Common myeloid progenitor, CD34-positive (primary cell): ENCODE results near the gene COL10A1.

Experiments
- CTCF ChIA-PET: fragments of 350-600 bp; sonication (Branson Sonifier 250); formaldehyde crosslinking; loops from one replicate; lab custom pipeline; 2021; ENCODE audit warnings: antibody characterized with exemption; lab: Charles Lee
- POLR2A ChIA-PET: fragments of 350-600 bp; sonication (Branson Sonifier 250); formaldehyde crosslinking; loops from one replicate; lab custom pipeline; 2021; ENCODE audit warnings: antibody characterized with exemption; lab: Charles Lee
- DNase-seq, 3 donors: peaks; one replicate each; pipeline versions ENCODE4 v3.0.0 to v3.0.0-alpha.2; 2013
- H3K27ac ChIP-seq, 2 experiments: 1 replicate in 1 of 2; 2 replicates in 1 of 2; pipeline ENCODE4 v1.7.0; 2013; ENCODE audit warnings: inconsistent platforms in 2 of 2, low read length in 2 of 2, mild to moderate bottlenecking in 2 of 2, low read depth in 1 of 2, moderate library complexity in 1 of 2; ENCODE audit not compliant: severe bottlenecking in 2 of 2, insufficient read depth in 1 of 2, poor library complexity in 1 of 2
- H3K27me3 ChIP-seq, 5 experiments: replicated peaks in 2 of 5; 1 replicate in 3 of 5; 2 replicates in 2 of 5; pipeline versions ENCODE4 v1.6.1 to v1.7.0; 2013; ENCODE audit warnings: low read length in 4 of 5, mild to moderate bottlenecking in 2 of 5, moderate library complexity in 2 of 5, inconsistent platforms in 1 of 5; ENCODE audit not compliant: insufficient read depth in 5 of 5, control insufficient read depth in 4 of 5
- H3K36me3 ChIP-seq, 4 experiments: 1 replicate in 2 of 4; 2 replicates in 2 of 4; pipeline versions ENCODE4 v1.6.1 to v1.7.0; 2013; ENCODE audit warnings: low read length in 3 of 4, control low read depth in 1 of 4, mild to moderate bottlenecking in 1 of 4; ENCODE audit not compliant: control insufficient read depth in 4 of 4, insufficient read depth in 4 of 4
- H3K4me1 ChIP-seq, 4 experiments: 1 replicate in 3 of 4; 2 replicates in 1 of 4; pipeline versions ENCODE4 v1.6.1 to v1.7.1; 2013; ENCODE audit warnings: low read length in 3 of 4, mild to moderate bottlenecking in 3 of 4, control low read depth in 1 of 4, inconsistent platforms in 1 of 4, moderate library complexity in 1 of 4; ENCODE audit not compliant: control insufficient read depth in 4 of 4, insufficient read depth in 4 of 4; ENCODE audit errors: control extremely low read depth in 1 of 4
- H3K4me3 ChIP-seq, 7 experiments: 1 replicate in 4 of 7; 2 replicates in 3 of 7; pipeline versions ENCODE4 v1.5.1 to v1.7.0; 2013; ENCODE audit warnings: mild to moderate bottlenecking in 7 of 7, low read length in 6 of 7, moderate library complexity in 6 of 7, inconsistent platforms in 2 of 7, low read depth in 2 of 7, control low read depth in 1 of 7; ENCODE audit not compliant: insufficient read depth in 4 of 7, control insufficient read depth in 1 of 7; ENCODE audit errors: extremely low read depth in 1 of 7
- H3K9me3 ChIP-seq, 5 experiments: 1 replicate in 4 of 5; 2 replicates in 1 of 5; pipeline versions ENCODE4 v1.6.1 to v1.7.1; 2013; ENCODE audit warnings: low read length in 4 of 5, mild to moderate bottlenecking in 2 of 5, inconsistent platforms in 1 of 5, low read depth in 1 of 5, moderate library complexity in 1 of 5; ENCODE audit not compliant: control insufficient read depth in 4 of 5, insufficient read depth in 2 of 5; ENCODE audit errors: control extremely low read depth in 1 of 5
- WGBS: methylation state at CpG from one replicate; pipeline ENCODE4 v1.1.5; 2013; ENCODE audit not compliant: insufficient coverage; 5-methylcytosine and 5-hydroxymethylcytosine counted together

COL10A1 gene

DNA sequence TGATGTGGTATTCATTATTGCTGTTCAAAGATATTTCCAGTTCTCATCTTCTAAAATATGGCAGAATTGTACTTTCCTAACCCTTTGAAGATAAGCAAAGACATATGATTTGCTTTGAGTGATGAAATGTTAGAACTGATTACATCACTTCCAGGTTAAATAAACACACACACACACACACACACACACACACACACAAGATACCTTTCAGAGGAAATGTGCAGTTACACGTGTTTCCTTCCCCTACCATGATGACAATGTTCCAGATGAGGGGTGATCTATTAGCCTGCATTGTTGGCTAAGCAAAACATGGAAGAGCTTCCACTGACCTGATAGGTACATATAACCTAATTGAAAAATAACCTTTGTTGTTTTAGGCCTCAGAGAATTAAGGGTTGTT lies 53.6 kb downstream of the COL10A1 start:
- H3K4me3 ChIP-seq: no peak overlapping the region
- no peak overlapping the region for H3K27ac ChIP-seq
- no CpG with 5 or more reads among the region's 1 CpG for WGBS
- no peaks in the 10 kb centered on the region for H3K27me3 ChIP-seq
- CTCF ChIA-PET: no interaction called here
- POLR2A ChIA-PET: no interaction called here
- no peak for DNase-seq
- no peaks in the 10 kb centered on the region for H3K36me3 ChIP-seq
- H3K4me1 ChIP-seq: no peaks in the 10 kb centered on the region
- no peaks in the 10 kb centered on the region for H3K9me3 ChIP-seq

DNA sequence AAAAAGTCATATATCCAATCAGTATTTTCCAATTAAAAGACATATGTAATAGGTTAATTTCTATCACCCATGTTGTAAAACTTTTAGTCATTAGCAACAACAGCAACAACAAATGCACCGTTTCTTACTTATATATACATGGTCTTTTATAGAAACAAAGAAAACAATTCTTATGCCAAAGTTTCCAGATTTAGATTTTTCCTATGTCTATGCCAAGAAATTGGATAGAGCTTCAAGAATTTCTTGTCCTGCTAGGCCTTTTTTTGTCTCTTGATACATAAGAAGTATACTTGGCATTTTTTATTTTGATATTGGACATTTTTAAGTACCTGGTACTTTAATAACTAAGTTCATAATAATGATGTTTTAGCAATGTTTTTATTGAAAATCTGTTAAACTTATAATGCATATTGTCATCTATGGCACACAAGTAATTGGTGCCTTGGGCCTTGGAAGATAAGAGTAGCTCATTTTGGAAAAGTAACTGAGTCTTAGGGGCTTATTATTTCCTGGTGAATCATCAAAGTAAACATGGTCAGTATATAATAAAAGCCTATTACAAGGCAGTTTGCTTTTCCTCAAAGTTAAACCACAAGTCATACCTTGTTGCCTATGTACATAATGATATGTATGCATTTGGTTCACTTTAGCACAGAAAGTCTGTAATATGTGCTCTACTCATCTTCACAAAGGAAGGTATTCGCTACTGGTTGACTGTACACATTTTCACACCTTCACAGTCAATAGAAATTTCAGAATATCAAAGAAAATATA lies 55.1 kb downstream of the COL10A1 start:
- WGBS: no CpG with 5 or more reads among the region's 2 CpGs
- DNase-seq: no peak
- ChIA-PET POLR2A (no interaction called here), CTCF (no interaction called here)
- Histone ChIP-seq H3K9me3 (no peaks in the 10 kb centered on the region), H3K27ac (no peak overlapping the region), H3K4me1 (no peaks in the 10 kb centered on the region), H3K4me3 (no peak overlapping the region), H3K27me3 (no peaks in the 10 kb centered on the region), H3K36me3 (no peaks in the 10 kb centered on the region)

DNA sequence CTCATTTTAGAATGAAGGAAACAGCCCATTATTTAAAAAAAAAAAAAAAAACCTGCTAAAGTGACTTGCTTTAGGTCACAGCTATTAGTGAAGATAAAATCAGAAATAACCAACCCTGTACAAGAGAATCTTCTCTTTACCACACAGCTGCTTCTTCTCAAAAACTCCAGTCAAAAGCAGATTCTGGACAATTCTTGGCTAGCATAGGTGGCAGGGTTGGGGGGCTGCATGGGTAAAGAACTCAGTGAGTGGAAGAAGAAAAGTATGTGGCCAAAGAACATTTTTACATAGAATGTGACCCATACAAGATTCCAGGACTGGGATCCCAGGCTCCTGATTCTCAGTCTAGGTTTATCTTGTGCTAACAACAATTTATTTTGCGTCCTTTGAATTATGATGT lies 55.8 kb downstream of the COL10A1 start:
- no peaks in the 10 kb centered on the region for H3K27me3 ChIP-seq
- no peaks in the 10 kb centered on the region for H3K4me1 ChIP-seq
- ChIA-PET CTCF (no interaction called here), POLR2A (no interaction called here)
- DNase-seq: no peak
- H3K36me3 ChIP-seq: no peaks in the 10 kb centered on the region
- H3K4me3 ChIP-seq: no peak overlapping the region
- H3K27ac ChIP-seq: no peak overlapping the region
- no CpG with 5 or more reads among the region's 1 CpG for WGBS
- H3K9me3 ChIP-seq: no peaks in the 10 kb centered on the region
